ENCODE data around the gene GAS2L1.

DNA sequence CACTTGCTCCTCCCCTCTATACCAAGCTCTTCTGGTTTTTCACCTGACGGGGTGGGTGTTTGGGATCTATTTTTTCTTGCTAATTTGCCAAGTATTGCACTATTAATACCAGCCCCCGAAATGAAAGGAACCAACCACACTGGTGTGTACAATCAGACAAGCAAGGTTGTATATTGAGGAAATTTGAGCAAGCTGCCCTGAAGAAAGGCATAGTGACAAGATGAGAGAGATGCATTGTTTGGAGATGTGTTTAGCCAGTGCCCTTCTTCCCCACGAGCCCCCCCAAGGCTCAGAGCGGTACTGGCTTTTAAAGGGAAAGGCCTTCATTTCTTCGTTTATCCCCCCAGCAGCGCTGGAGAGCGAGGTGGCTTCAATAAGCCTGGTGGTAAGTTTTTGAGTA lies 15.2 kb upstream of the GAS2L1 start:
- no peak for TF ChIP-seq POLR2A (IDR thresholded peaks at IDR 0.05)
- TF ChIP-seq, protein P1, sequence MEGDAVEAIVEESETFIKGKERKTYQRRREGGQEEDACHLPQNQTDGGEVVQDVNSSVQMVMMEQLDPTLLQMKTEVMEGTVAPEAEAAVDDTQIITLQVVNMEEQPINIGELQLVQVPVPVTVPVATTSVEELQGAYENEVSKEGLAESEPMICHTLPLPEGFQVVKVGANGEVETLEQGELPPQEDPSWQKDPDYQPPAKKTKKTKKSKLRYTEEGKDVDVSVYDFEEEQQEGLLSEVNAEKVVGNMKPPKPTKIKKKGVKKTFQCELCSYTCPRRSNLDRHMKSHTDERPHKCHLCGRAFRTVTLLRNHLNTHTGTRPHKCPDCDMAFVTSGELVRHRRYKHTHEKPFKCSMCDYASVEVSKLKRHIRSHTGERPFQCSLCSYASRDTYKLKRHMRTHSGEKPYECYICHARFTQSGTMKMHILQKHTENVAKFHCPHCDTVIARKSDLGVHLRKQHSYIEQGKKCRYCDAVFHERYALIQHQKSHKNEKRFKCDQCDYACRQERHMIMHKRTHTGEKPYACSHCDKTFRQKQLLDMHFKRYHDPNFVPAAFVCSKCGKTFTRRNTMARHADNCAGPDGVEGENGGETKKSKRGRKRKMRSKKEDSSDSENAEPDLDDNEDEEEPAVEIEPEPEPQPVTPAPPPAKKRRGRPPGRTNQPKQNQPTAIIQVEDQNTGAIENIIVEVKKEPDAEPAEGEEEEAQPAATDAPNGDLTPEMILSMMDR (IDR thresholded peaks at IDR 0.05): no peak
